HepG2 (cell line): ENCODE data around the gene ZNF184. TPM values are rescaled to one million over a fixed set of nuclear protein-coding genes. Genes with fewer than 3 reads are reported as not detected.

Experiments
- ATAC-seq: fragments of 200-7000 bp; cut with Tn5 transposase; 3 replicates; pipeline ENCODE4 v1.9.1; 2020; ENCODE audit warnings: mild to moderate bottlenecking, moderate library complexity
- BruUV-seq: library from RNA; stranded (reverse); fragments of 400-500 nt; replicated peaks from 2 replicates; lab custom pipeline; 2021; lab: Mats Ljungman, UMichigan
- CTCF ChIA-PET: fragments of 300-600 bp; formaldehyde crosslinking; extraction: SDS; loops from one replicate; lab custom pipeline; 2021; ENCODE audit warnings: low total read pairs, inconsistent platforms, low intra/inter-chr PET ratio; lab: Yijun Ruan, JAX
- POLR2A ChIA-PET: fragments of 350-600 bp; sonication (Branson Sonifier 250); formaldehyde crosslinking; loops from one replicate; lab custom pipeline; 2020; ENCODE audit warnings: antibody characterized with exemption, inconsistent platforms; lab: Yijun Ruan, JAX
- DNase-seq: peaks from one replicate; pipeline ENCODE4 v3.0.0-alpha.2; 2015; ENCODE audit warnings: low spot score
- FAIRE-seq: peaks from 3 replicates; lab custom pipeline; 2011; peaks lifted over from hg19 to GRCh38; lab: Jason Lieb, UNC
- H2AFZ ChIP-seq: one replicate; pipeline ENCODE4 v1.6.1; 2011; ENCODE audit warnings: low read length, inconsistent platforms
- H3K27ac ChIP-seq: fragments of 300-600 bp; 3 replicates; pipeline ENCODE4 v1.8.0; 2011; ENCODE audit warnings: mixed run types, mild to moderate bottlenecking, mixed read lengths, low read length, inconsistent platforms; ENCODE audit not compliant: insufficient read depth; ENCODE audit errors: extremely low read length
- H3K27me3 ChIP-seq, 2 experiments: fragments of 200-600 bp in 1 of 2; 2 replicates in 1 of 2; 3 replicates in 1 of 2; pipeline versions ENCODE4 v1.6.0 to v1.8.0; 2011; ENCODE audit warnings: low read length in 2 of 2, mild to moderate bottlenecking in 2 of 2, moderate library complexity in 2 of 2, inconsistent platforms in 1 of 2; ENCODE audit not compliant: insufficient read depth in 2 of 2, control insufficient read depth in 1 of 2
- H3K36me3 ChIP-seq, 2 experiments: fragments of 200-600 bp in 1 of 2; replicated peaks in 1 of 2; 2 replicates in 1 of 2; 3 replicates in 1 of 2; pipeline versions ENCODE4 v1.5.1 to v1.8.0; 2011; ENCODE audit warnings: low read length in 2 of 2, inconsistent platforms in 1 of 2; ENCODE audit not compliant: insufficient read depth in 2 of 2, control insufficient read depth in 1 of 2
- H3K4me1 ChIP-seq: 2 replicates; pipeline ENCODE4 v1.5.1; 2012; ENCODE audit warnings: low read length, inconsistent platforms; ENCODE audit not compliant: insufficient read depth
- H3K4me2 ChIP-seq: 2 replicates; pipeline ENCODE4 v1.6.0; 2011; ENCODE audit warnings: low read depth, low read length, inconsistent platforms
- H3K4me3 ChIP-seq, 3 experiments: fragments of 200-600 bp in 1 of 3; sonication (generic), shearing (Covaris generic) in 1 of 3; replicated peaks in 1 of 3; 2 replicates each; pipeline ENCODE4 v1.5.1; 2011 to 2016; ENCODE audit warnings: low read length in 3 of 3, inconsistent platforms in 2 of 3, low read depth in 2 of 3, mild to moderate bottlenecking in 2 of 3, control low read depth in 1 of 3, mixed read lengths in 1 of 3; ENCODE audit not compliant: insufficient read depth in 1 of 3
- H3K79me2 ChIP-seq: one replicate; pipeline ENCODE4 v1.6.1; 2011; ENCODE audit warnings: low read length, inconsistent platforms; ENCODE audit not compliant: insufficient read depth
- H3K9ac ChIP-seq: 2 replicates; pipeline ENCODE4 v1.6.0; 2011; ENCODE audit warnings: mild to moderate bottlenecking, low read depth, low read length, inconsistent platforms; ENCODE audit not compliant: insufficient read depth
- H3K9me3 ChIP-seq: 2 replicates; pipeline ENCODE4 v1.5.1; 2012; ENCODE audit warnings: mild to moderate bottlenecking, low read length
- H4K20me1 ChIP-seq: 2 replicates; pipeline ENCODE4 v1.6.0; 2011; ENCODE audit warnings: inconsistent platforms, mild to moderate bottlenecking, low read length, moderate library complexity; ENCODE audit not compliant: insufficient read depth
- BORCS8-MEF2B ChIP-seq: sonication (generic); formaldehyde crosslinking; IDR thresholded peaks from 2 replicates; pipeline ENCODE4 v1.8.0; 2022; ENCODE audit warnings: mild to moderate bottlenecking, missing genetic modification reagents
- DDIT3 ChIP-seq: sonication (generic); formaldehyde crosslinking; IDR thresholded peaks from 2 replicates; pipeline ENCODE4 v1.4.0; 2020; ENCODE audit warnings: mild to moderate bottlenecking, missing genetic modification reagents
- GATAD2A ChIP-seq: IDR thresholded peaks from 2 replicates; pipeline ENCODE4 v1.6.1; 2016
- GZF1 ChIP-seq: sonication (generic); formaldehyde crosslinking; IDR thresholded peaks from 2 replicates; pipeline ENCODE4 v1.5.1; 2020; ENCODE audit warnings: mild to moderate bottlenecking, missing genetic modification reagents
- JUND ChIP-seq: sonication (generic); formaldehyde crosslinking; IDR thresholded peaks from 2 replicates; pipeline ENCODE4 v1.8.0; 2022; ENCODE audit warnings: mild to moderate bottlenecking, missing genetic modification reagents
- MEF2D ChIP-seq: sonication (generic); formaldehyde crosslinking; IDR thresholded peaks from 2 replicates; pipeline ENCODE4 v1.5.1; 2020; ENCODE audit warnings: mild to moderate bottlenecking, missing genetic modification reagents
- NFE2 ChIP-seq: sonication (generic); formaldehyde crosslinking; IDR thresholded peaks from 2 replicates; pipeline ENCODE4 v1.4.0; 2020; ENCODE audit warnings: missing genetic modification reagents
- SKI ChIP-seq: fragments of 450-650 bp; IDR thresholded peaks from one replicate; pipeline ENCODE4 v1.6.1; 2018; ENCODE audit warnings: mild to moderate bottlenecking; ENCODE audit not compliant: partially characterized antibody
- TP53 ChIP-seq: sonication (generic); formaldehyde crosslinking; conservative IDR thresholded peaks from 2 replicates; pipeline ENCODE4 v1.4.0; 2020; ENCODE audit warnings: missing genetic modification reagents
- ZNF256 ChIP-seq: sonication (generic); formaldehyde crosslinking; conservative IDR thresholded peaks from 2 replicates; pipeline ENCODE4 v1.4.0; 2020; ENCODE audit warnings: missing genetic modification reagents
- ZNF784 ChIP-seq: sonication (generic); formaldehyde crosslinking; IDR thresholded peaks from 2 replicates; pipeline ENCODE4 v1.5.1; 2020; ENCODE audit warnings: missing genetic modification reagents, mild to moderate bottlenecking, borderline replicate concordance
- ZSCAN20 ChIP-seq: sonication (generic); formaldehyde crosslinking; IDR thresholded peaks from 2 replicates; pipeline ENCODE4 v1.4.0; 2020; ENCODE audit warnings: missing genetic modification reagents, mild to moderate bottlenecking, borderline replicate concordance
- ZSCAN25 ChIP-seq: sonication (generic); formaldehyde crosslinking; IDR thresholded peaks from 2 replicates; pipeline ENCODE4 v1.8.0; 2022; ENCODE audit warnings: mild to moderate bottlenecking, missing genetic modification reagents
- ZUFSP ChIP-seq: sonication (generic); formaldehyde crosslinking; IDR thresholded peaks from 2 replicates; pipeline ENCODE4 v1.9.0; 2021; ENCODE audit warnings: missing genetic modification reagents, mild to moderate bottlenecking, borderline replicate concordance
- WGBS: methylation state at CpG from one replicate; pipeline ENCODE4 v1.1.6; 2017; ENCODE audit warnings: low lambda C conversion rate; 5-methylcytosine and 5-hydroxymethylcytosine counted together
- in situ Hi-C: cut with HindIII; loops from 2 replicates; pipeline ENCODE4 v1.10.0; 2017; ENCODE audit warnings: low pct_unique_long_range_greater_than_20kb; ENCODE audit not compliant: extremely low pct_ligation_motif_present
- intact Hi-C: fragments of 100-400 bp; cut with micrococcal nuclease; formaldehyde crosslinking; loops from one replicate; pipeline ENCODE4 v1.10.0; 2022; ENCODE audit not compliant: unreplicated experiment
- polyA plus RNA-seq, 8 experiments: library from polyadenylated mRNA; depleted of rRNA in 3 of 8; stranded (reverse) in 7 of 8; unstranded in 1 of 8; fragments of >200 nt; fragmentation: Illumina TruSeq in 4 of 8; extraction: Trizol in 4 of 8; gene quantifications; 2 replicates each; pipeline versions ENCODE4 v1.2.1 to v1.2.3, GENCODE V29; 2011 to 2016; ENCODE audit warnings: low read depth in 4 of 8, missing spikeins in 1 of 8, mixed read lengths in 1 of 8; ENCODE audit not compliant: insufficient read depth in 1 of 8
- total RNA-seq, 5 experiments: library from RNA; depleted of rRNA; stranded (reverse); fragments of >200 nt; fragmentation: Illumina TruSeq; extraction: Trizol; gene quantifications; 2 replicates each; pipeline ENCODE4 v1.2.3, GENCODE V29; 2016; ENCODE audit warnings: low read depth in 1 of 5

The ZNF184 gene
- total and polyA plus RNA-seq, 2 of the 13 experiments (the other 11 are each of a cell fraction or from before 2014, with no cell fraction given), result 2.1 to 10.1 TPM

- H3K4me2 ChIP-seq, result peak overlapping the region; percentile 83
These were observed 4.6 kb upstream of the ZNF184 start for GRCh38 chr6:27477318-27478013.

More at GRCh38 chr6:27477318-27478013, 4.6 kb upstream of the ZNF184 start:
- Histone ChIP-seq H3K4me3 (peak overlapping the region in 2 of 3 experiments; percentile 80 to 87; a peak in 3 of 6 replicates), H3K36me3 (no peaks in the 10 kb centered on the region), H4K20me1 (no peaks in the 10 kb centered on the region), H3K27ac (no peak overlapping the region), H2AFZ (no peak overlapping the region), H3K9ac (peak overlapping the region; percentile 77; the same call in 1 of the 2 replicates), H3K27me3 (no peaks in the 10 kb centered on the region; a peak in 1 of 5 replicates), H3K79me2 (no peaks in the 10 kb centered on the region), H3K9me3 (no peaks in the 10 kb centered on the region), H3K4me1 (peaks cover 27% of the 10 kb centered on the region)
- no peak for FAIRE-seq
- no peak for DNase-seq
- no peak for ATAC-seq
- intact Hi-C loops (loop anchor here (1.0 to 10.0 kb wide), 5 partner anchors 25 to 923 kb away; partner anchors contain the start of genes POM121L2 and ZNF391), in situ Hi-C loops (no loop called here)
- BruUV-seq, result no TSS peak
- CTCF ChIA-PET, result no interaction called here
- 73% methylated on average over 8 of the region's 8 CpGs for WGBS
- POLR2A ChIA-PET, result no interaction called here
- no peak for TF ChIP-seq GZF1 (CRISPR knock-in tag)
- TF ChIP-seq NFE2 (CRISPR knock-in tag), result no peak
- TF ChIP-seq SKI, result no peak
- no peak for TF ChIP-seq ZNF784 (CRISPR knock-in tag)
- TF ChIP-seq DDIT3, result no peak
- no peak for TF ChIP-seq ZSCAN25 (CRISPR knock-in tag)
- TF ChIP-seq ZUFSP (CRISPR knock-in tag), result no peak
- TF ChIP-seq ZNF256 (CRISPR knock-in tag), result no peak
- TF ChIP-seq MEF2D, result no peak
- TF ChIP-seq BORCS8-MEF2B, result no peak
- TF ChIP-seq GATAD2A (CRISPR knock-in tag), result no peak
- TF ChIP-seq ZSCAN20 (CRISPR knock-in tag), result no peak
- no peak for TF ChIP-seq TP53
- TF ChIP-seq JUND (CRISPR knock-in tag), result no peak
